NOMO-1 (cell line): ENCODE data around the gene GRIA3.
"Not testable (repeated sequence)": the region's sequence is repeated elsewhere in the genome, so short reads cannot be mapped to it uniquely, and the experiment has no call there.

Experiments used
- DNase-seq, 2 experiments: peaks; one replicate each; lab custom pipeline; 2025; ENCODE audit not compliant: unreplicated experiment in 2 of 2; lab: John Stamatoyannopoulos, UW

Gene GRIA3

GRCh38 chrX:123267220-123267619, 83.1 kb downstream of the GRIA3 start:
- DNase-seq, result no peak

GRCh38 chrX:123271902-123272301, 87.8 kb downstream of the GRIA3 start:
- DNase-seq, result no peak

GRCh38 chrX:123272630-123273029, 88.6 kb downstream of the GRIA3 start:
- DNase-seq, result no peak

GRCh38 chrX:123274796-123275195, 90.7 kb downstream of the GRIA3 start:
- DNase-seq, result no peak

- no peak for DNase-seq
These were observed 93.3 kb downstream of the GRIA3 start for GRCh38 chrX:123277347-123277746.

- DNase-seq, result no peak
These were observed 93.7 kb downstream of the GRIA3 start for GRCh38 chrX:123277821-123278220.

GRCh38 chrX:123282241-123282640, 98.2 kb downstream of the GRIA3 start:
- no peak for DNase-seq

GRCh38 chrX:123283407-123283806, 99.3 kb downstream of the GRIA3 start:
- DNase-seq, result not testable (repeated sequence)

GRCh38 chrX:123291623-123292022, 107.5 kb downstream of the GRIA3 start:
- no peak for DNase-seq

- no peak for DNase-seq
These were observed 113.9 kb downstream of the GRIA3 start for GRCh38 chrX:123298026-123298425.

- no peak for DNase-seq
These were observed 119.4 kb downstream of the GRIA3 start for GRCh38 chrX:123303429-123303828.

GRCh38 chrX:123308658-123309057, 124.6 kb downstream of the GRIA3 start:
- no peak for DNase-seq

GRCh38 chrX:123310112-123310511, 126.0 kb downstream of the GRIA3 start:
- no peak for DNase-seq

- no peak for DNase-seq
These were observed 127.4 kb downstream of the GRIA3 start for GRCh38 chrX:123311486-123311885.

GRCh38 chrX:123313486-123313885, 129.4 kb downstream of the GRIA3 start:
- no peak for DNase-seq

- DNase-seq, result no peak
These were observed 136.5 kb downstream of the GRIA3 start for GRCh38 chrX:123320622-123321021.

GRCh38 chrX:123322536-123322935, 138.5 kb downstream of the GRIA3 start:
- DNase-seq, result no peak

GRCh38 chrX:123324625-123325024, 140.5 kb downstream of the GRIA3 start:
- DNase-seq, result no peak

- no peak for DNase-seq
These were observed 146.3 kb downstream of the GRIA3 start for GRCh38 chrX:123330229-123330942.

- DNase-seq, result no peak
These were observed 147.3 kb downstream of the GRIA3 start for GRCh38 chrX:123331349-123331748.

GRCh38 chrX:123331859-123332258, 147.8 kb downstream of the GRIA3 start:
- no peak for DNase-seq

- DNase-seq, result no peak
These were observed 152.6 kb downstream of the GRIA3 start for GRCh38 chrX:123336666-123337065.
